Keratinocyte (primary cell): Measurements from ENCODE around the gene DTNB. TPM values are rescaled to one million over a fixed set of nuclear protein-coding genes. Genes with fewer than 3 reads are reported as not detected.

ENCODE experiments used
- DNase-seq: peaks from one replicate; pipeline ENCODE4 v3.0.0-alpha.2; 2011; ENCODE audit warnings: low read depth, missing footprints, low spot score
- FAIRE-seq: peaks from 2 replicates; lab custom pipeline; 2011; peaks lifted over from hg19 to GRCh38; lab: Jason Lieb, UNC
- H2AFZ ChIP-seq: 2 replicates; pipeline ENCODE4 v1.6.0; 2012; ENCODE audit warnings: low read length, control low read depth, inconsistent platforms; ENCODE audit not compliant: control insufficient read depth
- H3K27ac ChIP-seq: 2 replicates; pipeline ENCODE4 v1.5.1; 2011; ENCODE audit warnings: low read length; ENCODE audit not compliant: control insufficient read depth, insufficient read depth
- H3K27me3 ChIP-seq: 3 replicates; pipeline ENCODE4 v1.6.0; 2011; ENCODE audit warnings: low read length; ENCODE audit not compliant: control insufficient read depth, insufficient read depth; ENCODE audit errors: extremely low read depth
- H3K36me3 ChIP-seq, 2 experiments: 2 replicates in 1 of 2; 3 replicates in 1 of 2; pipeline ENCODE4 v1.5.1; 2011; ENCODE audit warnings: low read length in 2 of 2, mild to moderate bottlenecking in 1 of 2; ENCODE audit not compliant: control insufficient read depth in 2 of 2, insufficient read depth in 2 of 2; ENCODE audit errors: extremely low read depth in 1 of 2
- H3K4me1 ChIP-seq: 3 replicates; pipeline ENCODE4 v1.5.1; 2011; ENCODE audit warnings: low read length; ENCODE audit not compliant: control insufficient read depth, insufficient read depth; ENCODE audit errors: extremely low read depth
- H3K4me2 ChIP-seq: 3 replicates; pipeline ENCODE4 v1.6.0; 2011; ENCODE audit warnings: low read depth, low read length; ENCODE audit not compliant: control insufficient read depth, insufficient read depth; ENCODE audit errors: extremely low read depth
- H3K4me3 ChIP-seq, 3 experiments: fragments of 200-600 bp in 1 of 3; sonication (generic) in 1 of 3; 2 replicates in 2 of 3; 3 replicates in 1 of 3; pipeline ENCODE4 v1.5.1; 2011 to 2016; ENCODE audit warnings: low read length in 3 of 3, mild to moderate bottlenecking in 3 of 3, control low read depth in 2 of 3, inconsistent platforms in 1 of 3, low read depth in 1 of 3, mixed read lengths in 1 of 3, mixed run types in 1 of 3, moderate library complexity in 1 of 3; ENCODE audit not compliant: control insufficient read depth in 2 of 3, insufficient read depth in 2 of 3; ENCODE audit errors: extremely low read depth in 1 of 3
- H3K79me2 ChIP-seq: 2 replicates; pipeline ENCODE4 v1.6.0; 2012; ENCODE audit warnings: low read length; ENCODE audit not compliant: control insufficient read depth, insufficient read depth
- H3K9ac ChIP-seq: 3 replicates; pipeline ENCODE4 v1.6.0; 2011; ENCODE audit warnings: low read length; ENCODE audit not compliant: control insufficient read depth, insufficient read depth; ENCODE audit errors: extremely low read depth
- H3K9me1 ChIP-seq: 3 replicates; pipeline ENCODE4 v1.6.0; 2011; ENCODE audit warnings: low read length; ENCODE audit not compliant: control insufficient read depth, insufficient read depth; ENCODE audit errors: extremely low read depth
- H3K9me3 ChIP-seq: 2 replicates; pipeline ENCODE4 v1.5.1; 2012; ENCODE audit warnings: low read depth, low read length; ENCODE audit not compliant: control insufficient read depth
- H4K20me1 ChIP-seq: 3 replicates; pipeline ENCODE4 v1.6.0; 2011; ENCODE audit warnings: low read length; ENCODE audit not compliant: control insufficient read depth, insufficient read depth; ENCODE audit errors: extremely low read depth
- EZH2 ChIP-seq: IDR thresholded peaks from one replicate; pipeline ENCODE4 v1.6.1; 2012; ENCODE audit warnings: inconsistent platforms, mild to moderate bottlenecking, low read length, moderate library complexity
- dilution Hi-C: fragments of 300-500 bp; cut with MboI; formaldehyde crosslinking; loops from one replicate; pipeline ENCODE4 v1.7.0; 2020; ENCODE audit warnings: low sequenced_read_pairs; ENCODE audit not compliant: extremely low pct_ligation_motif_present
- polyA plus RNA-seq, 5 experiments: library from polyadenylated mRNA; depleted of rRNA in 3 of 5; stranded (reverse) in 3 of 5; stranded (forward) in 1 of 5; unstranded in 1 of 5; fragments of >200 nt; gene quantifications; 1 replicate in 1 of 5; 2 replicates in 3 of 5; 3 replicates in 1 of 5; pipeline versions ENCODE4 v1.2.1 to v1.2.3, GENCODE V29; 2011 to 2012; ENCODE audit warnings: missing spikeins in 2 of 5, low read depth in 1 of 5, low replicate concordance in 1 of 5
- TF ChIP-seq, protein P1 (sequence below), 3 experiments: IDR thresholded peaks in 1 of 3; conservative IDR thresholded peaks in 1 of 3; optimal IDR thresholded peaks in 1 of 3; 2 replicates in 2 of 3; 3 replicates in 1 of 3; pipeline versions ENCODE3 to v1.5.1; 2011; ENCODE audit warnings: low read length in 3 of 3, mild to moderate bottlenecking in 3 of 3, moderate library complexity in 2 of 3, control low read depth in 1 of 3, inconsistent platforms in 1 of 3; ENCODE audit not compliant: insufficient read depth in 2 of 3; ENCODE audit errors: extremely low read depth in 1 of 3

Gene DTNB
- polyA plus RNA-seq, 1 donor (not counting 4 experiments of a cell fraction or from before 2014, with no cell fraction given): 31.5 TPM

DNA sequence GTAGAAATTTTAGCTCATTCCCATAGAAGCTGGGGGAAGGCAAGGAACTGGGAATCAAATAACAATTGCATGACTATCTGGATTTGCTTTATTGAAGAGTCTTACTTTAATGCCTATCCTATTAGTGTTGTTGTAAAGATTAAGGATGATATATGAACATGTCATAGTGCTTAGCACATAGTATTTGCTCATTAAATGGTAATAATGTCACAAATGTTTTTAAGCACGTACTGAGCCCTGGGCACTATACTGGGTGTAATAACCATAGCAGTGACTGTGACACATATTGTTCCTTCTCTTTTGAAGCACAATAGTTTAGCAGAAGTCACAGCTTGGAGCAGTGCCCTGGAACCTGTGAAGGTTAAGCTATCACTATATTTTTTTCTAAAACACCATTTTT, 47.2 kb upstream of the DTNB start:
- Histone ChIP-seq H4K20me1 (no peaks in the 10 kb centered on the region), H2AFZ (no peak overlapping the region), H3K36me3 (no peaks in the 10 kb centered on the region), H3K4me1 (peaks cover 19% of the 10 kb centered on the region), H3K27me3 (no peaks in the 10 kb centered on the region), H3K9me3 (no peaks in the 10 kb centered on the region), H3K4me3 (no peak overlapping the region), H3K79me2 (no peaks in the 10 kb centered on the region), H3K4me2 (peak overlapping the region; percentile 77), H3K9ac (no peak overlapping the region), H3K9me1 (no peaks in the 10 kb centered on the region), H3K27ac (no peak overlapping the region)
- TF ChIP-seq, protein P1, sequence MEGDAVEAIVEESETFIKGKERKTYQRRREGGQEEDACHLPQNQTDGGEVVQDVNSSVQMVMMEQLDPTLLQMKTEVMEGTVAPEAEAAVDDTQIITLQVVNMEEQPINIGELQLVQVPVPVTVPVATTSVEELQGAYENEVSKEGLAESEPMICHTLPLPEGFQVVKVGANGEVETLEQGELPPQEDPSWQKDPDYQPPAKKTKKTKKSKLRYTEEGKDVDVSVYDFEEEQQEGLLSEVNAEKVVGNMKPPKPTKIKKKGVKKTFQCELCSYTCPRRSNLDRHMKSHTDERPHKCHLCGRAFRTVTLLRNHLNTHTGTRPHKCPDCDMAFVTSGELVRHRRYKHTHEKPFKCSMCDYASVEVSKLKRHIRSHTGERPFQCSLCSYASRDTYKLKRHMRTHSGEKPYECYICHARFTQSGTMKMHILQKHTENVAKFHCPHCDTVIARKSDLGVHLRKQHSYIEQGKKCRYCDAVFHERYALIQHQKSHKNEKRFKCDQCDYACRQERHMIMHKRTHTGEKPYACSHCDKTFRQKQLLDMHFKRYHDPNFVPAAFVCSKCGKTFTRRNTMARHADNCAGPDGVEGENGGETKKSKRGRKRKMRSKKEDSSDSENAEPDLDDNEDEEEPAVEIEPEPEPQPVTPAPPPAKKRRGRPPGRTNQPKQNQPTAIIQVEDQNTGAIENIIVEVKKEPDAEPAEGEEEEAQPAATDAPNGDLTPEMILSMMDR (optimal IDR thresholded peaks at IDR 0.05 in 1 of 3, IDR thresholded peaks at IDR 0.05 in 1 of 3, conservative IDR thresholded peaks at IDR 0.05 in 1 of 3; ENCODE audit: extremely low read depth in 1 of 3, insufficient read depth in 2 of 3, low read length in 3 of 3): no peak
- no peak for TF ChIP-seq EZH2
- dilution Hi-C loops: no loop called here
- FAIRE-seq (no peak), DNase-seq (peak; percentile 23)

DNA sequence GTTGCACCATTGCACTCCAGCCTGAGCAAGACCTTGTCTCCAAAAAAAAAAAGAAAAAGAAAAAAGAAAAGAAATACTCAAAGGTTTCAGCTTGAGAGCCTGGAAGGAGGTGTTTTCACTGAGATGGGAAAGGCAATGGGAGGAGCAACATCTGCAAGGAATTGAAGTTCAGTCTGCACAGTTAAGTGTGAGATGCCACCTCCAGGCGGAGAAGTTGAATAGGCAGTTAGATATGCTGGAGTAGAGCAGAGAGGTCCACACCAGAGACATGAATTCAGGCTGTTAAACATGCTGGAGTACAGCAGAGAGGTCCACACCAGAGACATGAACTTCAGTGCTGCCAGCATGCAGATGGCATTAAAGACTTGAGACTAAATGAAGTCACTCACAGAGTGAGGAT, 41.4 kb upstream of the DTNB start:
- Histone ChIP-seq H3K4me1 (peaks cover 11% of the 10 kb centered on the region), H3K9me1 (no peaks in the 10 kb centered on the region), H2AFZ (no peak overlapping the region), H3K9me3 (no peaks in the 10 kb centered on the region), H4K20me1 (no peaks in the 10 kb centered on the region), H3K27me3 (no peaks in the 10 kb centered on the region), H3K4me2 (no peak overlapping the region), H3K4me3 (no peak overlapping the region), H3K27ac (no peak overlapping the region), H3K79me2 (no peaks in the 10 kb centered on the region), H3K9ac (no peak overlapping the region), H3K36me3 (no peaks in the 10 kb centered on the region)
- FAIRE-seq (no peak), DNase-seq (no peak)
- dilution Hi-C loops: no loop called here
- TF ChIP-seq, protein P1 (optimal IDR thresholded peaks at IDR 0.05 in 1 of 3, IDR thresholded peaks at IDR 0.05 in 1 of 3, conservative IDR thresholded peaks at IDR 0.05 in 1 of 3; ENCODE audit: extremely low read depth in 1 of 3, insufficient read depth in 2 of 3, low read length in 3 of 3): peak in 1 of 3 experiments; percentile 47
- TF ChIP-seq EZH2: no peak
